ENCODE measurements around the gene PNPT1. TPM values are rescaled to one million over a fixed set of nuclear protein-coding genes. Genes with fewer than 3 reads are reported as not detected.
A peak's percentile ranks its signal among the peaks of the same experiment; 100 is the strongest.

PNPT1 gene
- polyA plus RNA-seq, 3 donors from 2014 or later = 13.1 to 20.5 (median 19.6) TPM

DNA sequence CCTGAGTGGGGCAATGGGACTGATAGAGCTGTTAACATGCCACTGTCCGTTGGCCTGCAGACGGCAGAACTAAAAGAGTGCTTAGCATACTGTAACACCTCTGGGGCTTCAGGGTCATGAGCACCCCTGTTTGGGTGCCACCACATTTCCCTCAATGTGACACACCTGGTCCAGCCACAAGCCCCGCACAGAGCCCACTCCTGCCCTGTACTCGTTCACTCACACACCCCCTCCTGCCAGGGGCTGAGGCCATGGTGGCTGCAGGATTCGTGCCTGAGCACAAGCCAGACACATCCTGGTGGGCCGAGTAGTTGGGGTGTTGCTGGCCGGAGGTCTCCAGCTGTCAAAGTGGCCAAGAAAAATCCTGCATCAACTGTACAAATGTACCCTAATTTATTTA, 71.8 kb downstream of the PNPT1 start:
- no peak overlapping the region for H3K27ac Mint-ChIP-seq
- H3K36me3 Mint-ChIP-seq = no peaks in the 10 kb centered on the region
- H3K4me3 Mint-ChIP-seq = no peak overlapping the region
- DNase-seq = no peak
- no peaks in the 10 kb centered on the region for H3K9me3 Mint-ChIP-seq
- peaks cover 0 to 3% (median 0%) of the 10 kb centered on the region in 3 donors for H3K27me3 Mint-ChIP-seq (ENCODE audit: low read depth in 3 of 3)
- H3K4me1 Mint-ChIP-seq = peaks cover 49% of the 10 kb centered on the region in 2 donors

DNA sequence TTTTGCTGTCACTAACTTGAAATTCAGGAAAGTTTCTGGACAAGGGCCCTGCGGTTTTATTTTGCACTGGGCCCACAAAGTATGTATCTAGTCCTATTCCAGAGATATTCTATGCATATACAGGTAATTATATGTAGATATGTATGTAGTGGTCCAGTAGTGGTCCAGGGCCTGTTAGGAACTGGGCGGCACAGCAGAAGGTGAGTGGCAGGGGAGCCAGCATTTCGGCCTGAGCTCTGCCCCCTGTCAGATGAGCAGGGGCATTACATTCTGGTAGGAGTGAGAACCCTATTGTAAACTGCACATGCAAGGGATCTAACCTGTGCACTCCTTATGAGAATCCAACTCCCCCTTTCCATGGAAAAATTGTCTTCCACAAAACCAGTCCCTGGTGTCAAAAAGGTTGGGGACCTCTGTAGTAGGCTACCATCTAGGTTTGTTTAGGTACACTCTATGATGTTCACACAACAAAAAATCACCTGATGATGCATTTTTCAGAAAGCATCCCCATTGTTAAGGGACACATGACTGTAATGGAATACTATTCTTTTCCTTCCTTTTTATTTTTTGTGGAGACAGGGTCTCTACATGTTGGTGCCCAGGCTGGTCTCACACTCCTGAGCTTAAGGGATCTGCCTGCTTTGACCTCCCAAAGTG, 73.4 kb downstream of the PNPT1 start:
- DNase-seq = no peak
- peaks cover 0 to 7% (median 0%) of the 10 kb centered on the region in 3 donors for H3K27me3 Mint-ChIP-seq (ENCODE audit: low read depth in 3 of 3)
- peaks cover 48 to 60% of the 10 kb centered on the region in 2 donors for H3K4me1 Mint-ChIP-seq
- no peaks in the 10 kb centered on the region for H3K36me3 Mint-ChIP-seq
- H3K9me3 Mint-ChIP-seq = no peaks in the 10 kb centered on the region
- peak overlapping the region in 4 of 6 donors; percentile 61 to 78 (median 74) for H3K27ac Mint-ChIP-seq
- H3K4me3 Mint-ChIP-seq = peak overlapping the region in 3 of 5 donors; percentile 54 to 61 (median 61)

DNA sequence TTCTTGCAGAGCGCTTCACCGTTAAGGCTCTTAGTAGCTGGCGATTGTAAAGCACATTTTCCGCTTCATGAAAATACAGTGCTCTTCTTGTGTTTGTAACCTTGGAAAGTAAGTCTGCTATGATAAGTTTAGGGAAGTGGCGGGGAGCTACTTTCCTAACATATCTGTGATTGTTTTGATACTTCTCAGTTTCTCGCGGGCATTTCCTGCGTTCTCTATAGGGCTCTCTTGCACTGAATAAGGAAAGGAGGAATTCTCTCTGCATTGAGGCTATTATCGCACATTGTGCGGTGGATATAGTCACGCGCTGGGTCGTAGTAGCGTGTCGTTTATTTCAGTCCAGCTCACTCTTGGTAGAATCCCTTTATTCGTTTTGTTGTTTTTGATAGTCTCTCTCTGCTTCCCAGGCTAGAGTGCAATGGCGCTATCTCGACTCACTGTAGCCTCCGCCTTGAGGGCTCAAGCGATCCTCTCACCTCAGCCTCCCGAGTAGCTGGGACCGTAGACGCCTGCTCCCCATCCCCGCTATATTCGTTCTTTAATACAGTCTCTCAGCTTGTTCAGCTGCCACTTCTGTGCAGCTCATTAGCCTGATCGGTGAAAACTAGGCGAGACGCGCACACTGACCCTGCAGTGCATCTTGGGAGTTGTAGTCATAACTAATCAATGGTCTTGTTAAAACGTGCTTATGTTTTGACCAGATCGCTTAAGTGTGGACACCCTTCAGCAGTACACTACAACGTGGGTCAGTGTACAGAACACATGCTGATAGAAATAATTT, 75.2 kb downstream of the PNPT1 start:
- peak; percentile 45 to 50 (median 50) for DNase-seq
- peaks cover 0 to 6% (median 5%) of the 10 kb centered on the region in 3 donors for H3K36me3 Mint-ChIP-seq
- H3K4me3 Mint-ChIP-seq = no peak overlapping the region
- H3K9me3 Mint-ChIP-seq = no peaks in the 10 kb centered on the region
- H3K4me1 Mint-ChIP-seq = peaks cover 48 to 60% of the 10 kb centered on the region in 2 donors
- H3K27ac Mint-ChIP-seq = no peak overlapping the region
- H3K27me3 Mint-ChIP-seq (ENCODE audit: low read depth in 3 of 3) = peaks cover 0 to 6% (median 0%) of the 10 kb centered on the region in 3 donors

DNA sequence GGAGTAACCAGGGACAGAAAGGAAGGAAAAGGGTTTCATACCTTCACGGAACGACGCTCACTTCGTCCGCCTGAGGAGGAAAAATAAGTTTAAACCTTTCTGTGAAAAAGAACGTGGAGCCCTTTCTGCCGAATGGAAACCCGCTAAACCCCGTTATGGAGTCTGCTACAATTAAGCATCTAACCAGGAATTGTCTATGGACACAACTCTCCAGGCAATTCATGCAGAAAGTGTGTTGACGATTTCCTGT, 75.7 kb downstream of the PNPT1 start:
- peaks cover 0 to 6% (median 0%) of the 10 kb centered on the region in 3 donors for H3K27me3 Mint-ChIP-seq (ENCODE audit: low read depth in 3 of 3)
- H3K4me1 Mint-ChIP-seq = peaks cover 48 to 56% of the 10 kb centered on the region in 2 donors
- no peaks in the 10 kb centered on the region for H3K9me3 Mint-ChIP-seq
- H3K4me3 Mint-ChIP-seq = no peak overlapping the region
- peaks cover 0 to 8% (median 5%) of the 10 kb centered on the region in 3 donors for H3K36me3 Mint-ChIP-seq
- no peak for DNase-seq
- no peak overlapping the region for H3K27ac Mint-ChIP-seq

DNA sequence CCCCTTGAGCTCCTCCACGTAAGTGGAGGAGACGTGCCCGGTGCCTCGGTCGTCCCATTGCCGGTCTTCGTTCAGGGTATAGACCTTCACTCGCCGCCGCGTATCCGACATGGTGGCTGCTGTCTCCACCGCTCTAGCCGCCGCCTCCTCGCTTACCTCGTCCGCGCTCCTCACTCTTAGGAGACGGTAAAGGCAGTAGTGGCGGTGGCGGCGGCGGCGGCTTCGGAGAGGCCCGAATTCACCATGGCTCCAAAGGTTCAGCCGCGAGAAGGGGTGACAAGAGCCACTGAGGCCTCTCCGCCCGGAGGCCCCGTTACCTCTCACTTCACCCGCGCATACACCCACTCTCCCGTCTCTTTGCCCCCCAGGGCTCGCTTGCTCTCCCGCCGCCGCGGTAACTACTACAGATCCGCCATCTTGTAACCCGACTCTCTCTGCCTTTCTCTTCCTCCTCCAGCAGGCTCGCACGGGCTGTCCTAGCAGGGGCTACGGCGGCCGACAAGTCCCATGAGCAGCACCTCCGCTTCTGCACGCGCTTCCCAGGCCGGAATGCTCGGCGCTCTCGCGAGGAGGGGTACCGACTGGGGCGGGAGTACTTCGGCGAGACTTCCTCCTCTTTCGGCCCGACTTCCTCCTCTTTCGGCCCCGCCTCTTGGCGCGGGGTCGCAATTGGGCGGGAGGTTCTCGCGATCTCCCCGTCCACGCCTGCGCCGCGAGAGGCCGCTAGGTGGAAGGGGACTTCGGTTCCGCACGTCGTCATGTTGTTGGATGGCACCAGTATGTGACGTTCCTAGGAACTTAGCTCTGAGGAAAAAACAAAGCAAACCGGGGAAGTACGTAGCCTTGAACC, 76.2 kb downstream of the PNPT1 start, which contains the start of gene PPP4R3B:
Gene PPP4R3B (minus strand): TSS at position 448 of the 850 bp plus-strand sequence. CDS start 337 bp downstream, at position 111.
- no peaks in the 10 kb centered on the region for H3K9me3 Mint-ChIP-seq
- no peak within 1 kb of the TSS for H3K4me3 Mint-ChIP-seq
- peak; percentile 99 for DNase-seq
- peaks cover 44 to 51% of the 10 kb centered on the region in 2 donors for H3K4me1 Mint-ChIP-seq
- H3K27me3 Mint-ChIP-seq (ENCODE audit: low read depth in 3 of 3) = peaks cover 0 to 6% (median 0%) of the 10 kb centered on the region in 3 donors
- no peak within 1 kb of the TSS for H3K27ac Mint-ChIP-seq
- H3K36me3 Mint-ChIP-seq = peaks cover 0 to 9% (median 5%) of the 10 kb centered on the region in 3 donors

DNA sequence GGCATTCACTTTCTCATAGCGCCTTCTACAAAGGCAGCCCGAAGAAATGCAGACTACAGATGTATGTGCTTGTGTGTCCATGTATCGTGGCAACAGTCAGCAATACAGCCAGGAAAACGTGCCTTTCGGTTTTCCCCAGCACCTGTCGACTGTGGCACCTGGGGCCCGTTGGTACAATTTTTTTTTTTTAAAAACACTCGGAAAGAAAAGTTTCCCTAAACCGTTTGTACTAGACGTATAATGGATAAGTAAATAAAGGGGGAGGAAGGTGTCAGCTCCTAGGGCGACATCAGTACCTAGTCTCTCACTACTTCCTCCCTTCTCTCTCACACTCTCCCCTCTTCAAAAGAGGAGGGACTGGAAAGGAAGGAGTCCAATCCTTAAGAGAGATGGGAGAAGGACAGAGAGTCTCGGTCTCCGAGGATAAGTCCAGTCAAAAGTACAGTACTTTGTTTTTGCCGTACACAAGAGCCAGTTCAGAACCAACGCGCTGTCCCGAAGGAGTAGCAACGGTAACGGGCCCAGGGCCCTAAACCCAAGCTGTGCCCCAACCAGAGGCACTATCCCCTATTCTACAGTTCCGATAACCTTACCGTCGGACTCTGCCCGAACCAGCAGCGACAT, 77.0 kb downstream of the PNPT1 start:
- no peak overlapping the region for H3K4me3 Mint-ChIP-seq
- DNase-seq = peak; percentile 40 to 44 (median 42)
- no peak overlapping the region for H3K27ac Mint-ChIP-seq
- peaks cover 0 to 6% (median 0%) of the 10 kb centered on the region in 3 donors for H3K27me3 Mint-ChIP-seq (ENCODE audit: low read depth in 3 of 3)
- H3K9me3 Mint-ChIP-seq = no peaks in the 10 kb centered on the region
- H3K4me1 Mint-ChIP-seq = peaks cover 39 to 44% of the 10 kb centered on the region in 2 donors
- H3K36me3 Mint-ChIP-seq = peaks cover 0 to 9% (median 5%) of the 10 kb centered on the region in 3 donors

DNA sequence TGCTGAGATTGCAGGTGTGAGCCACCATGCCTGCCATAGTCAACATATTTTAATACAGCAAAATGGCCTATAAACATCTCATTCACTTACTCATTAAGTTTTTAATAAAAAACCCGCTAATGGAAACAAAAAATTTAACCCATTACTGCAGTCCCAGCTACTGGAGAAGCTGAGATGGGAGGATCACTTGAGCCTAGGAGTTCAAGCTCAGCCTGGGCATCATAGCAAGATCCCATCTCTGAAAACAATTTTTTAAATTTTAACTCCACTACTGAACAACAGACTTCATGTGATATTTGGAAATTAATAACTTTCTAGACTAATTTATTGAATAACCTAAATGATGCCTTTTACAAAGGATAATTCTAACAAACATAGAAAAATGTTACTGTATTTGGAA, 81.6 kb downstream of the PNPT1 start:
- H3K4me3 Mint-ChIP-seq = no peak overlapping the region
- peaks cover 53 to 83% of the 10 kb centered on the region in 2 donors for H3K4me1 Mint-ChIP-seq
- peaks cover 0 to 13% (median 5%) of the 10 kb centered on the region in 3 donors for H3K36me3 Mint-ChIP-seq
- H3K27ac Mint-ChIP-seq = no peak overlapping the region
- no peaks in the 10 kb centered on the region for H3K9me3 Mint-ChIP-seq
- DNase-seq = no peak
- H3K27me3 Mint-ChIP-seq (ENCODE audit: low read depth in 3 of 3) = peaks cover 0 to 6% (median 5%) of the 10 kb centered on the region in 3 donors

DNA sequence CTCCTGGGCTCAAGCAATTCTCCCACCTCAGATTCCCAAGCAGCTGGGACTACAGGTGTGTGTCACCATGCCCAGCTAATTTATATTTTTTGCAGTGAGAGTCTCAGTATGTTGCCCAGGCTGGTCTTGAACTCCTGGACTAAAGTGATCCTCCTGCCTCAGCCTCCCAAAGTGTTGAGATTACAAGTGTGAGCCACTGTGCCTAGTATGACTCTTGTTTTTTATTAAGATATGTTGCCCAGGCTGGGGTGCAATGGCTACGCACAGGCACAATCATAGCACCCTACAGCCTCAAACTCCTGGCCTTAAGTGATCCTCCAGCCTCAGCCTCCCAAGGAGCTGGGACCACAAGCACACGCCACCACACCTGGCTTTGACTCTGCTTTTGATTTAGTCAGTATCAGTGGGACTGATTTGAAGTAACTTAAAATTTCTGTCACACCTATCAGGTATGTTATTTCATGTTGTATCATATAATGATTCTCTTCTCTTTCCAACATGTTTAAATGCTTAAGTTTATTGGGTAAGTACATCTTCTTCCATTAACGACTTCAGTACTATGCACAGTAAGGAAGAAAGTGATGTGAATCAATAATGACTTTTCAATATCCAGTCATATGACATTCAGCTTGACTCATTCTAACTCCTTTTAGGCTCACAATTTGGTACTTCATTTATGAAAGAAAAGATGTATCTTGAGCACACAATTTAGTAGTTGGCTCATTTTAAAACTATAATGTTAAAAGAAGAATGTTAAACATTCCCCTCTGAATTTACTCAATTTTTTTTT, 82.5 kb downstream of the PNPT1 start:
- DNase-seq = no peak
- H3K36me3 Mint-ChIP-seq = peaks cover 0 to 16% (median 5%) of the 10 kb centered on the region in 3 donors
- H3K4me1 Mint-ChIP-seq = peaks cover 50 to 84% of the 10 kb centered on the region in 2 donors
- peak overlapping the region; percentile 8 to 71 (median 32) for H3K27ac Mint-ChIP-seq
- H3K4me3 Mint-ChIP-seq = no peak overlapping the region
- H3K9me3 Mint-ChIP-seq = no peaks in the 10 kb centered on the region
- H3K27me3 Mint-ChIP-seq (ENCODE audit: low read depth in 3 of 3) = peaks cover 0 to 5% (median 1%) of the 10 kb centered on the region in 3 donors

DNA sequence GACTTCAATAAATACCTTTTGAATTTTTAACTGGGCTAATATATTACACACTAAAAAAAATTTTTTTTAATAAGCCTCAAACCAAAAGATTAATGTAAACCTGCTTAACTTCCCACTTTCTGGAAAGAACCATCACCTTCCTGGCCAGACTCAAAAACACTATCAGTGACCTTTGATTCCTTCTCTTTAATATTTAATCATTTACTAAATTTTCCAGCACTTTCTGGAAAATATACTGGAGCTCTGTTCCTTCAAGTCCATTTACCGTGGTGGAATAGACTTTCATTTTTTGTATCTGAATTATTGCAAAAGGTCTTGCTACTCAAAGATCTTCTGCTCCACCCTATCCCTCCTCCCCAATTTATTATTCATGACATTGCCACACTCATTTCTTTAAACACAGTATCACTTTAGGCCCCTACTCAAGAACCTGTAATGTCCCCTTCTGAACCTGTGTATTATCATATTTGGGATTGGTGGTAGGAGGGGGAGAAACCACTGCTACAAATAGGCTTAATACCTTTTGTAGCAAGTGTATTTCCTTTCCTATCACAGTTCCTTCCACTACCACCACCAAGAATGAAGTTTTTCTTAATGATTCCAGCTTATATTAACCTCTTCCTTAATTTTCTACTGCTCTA, 83.6 kb downstream of the PNPT1 start:
- Mint-ChIP-seq H3K27me3 (ENCODE audit: low read depth in 3 of 3) (peaks cover 0 to 5% (median 0%) of the 10 kb centered on the region in 3 donors), H3K9me3 (no peaks in the 10 kb centered on the region), H3K36me3 (peaks cover 0 to 16% (median 5%) of the 10 kb centered on the region in 3 donors), H3K4me3 (no peak overlapping the region), H3K27ac (peak overlapping the region in 5 of 6 donors; percentile 8 to 71 (median 59)), H3K4me1 (peaks cover 47 to 84% of the 10 kb centered on the region in 2 donors)
- no peak for DNase-seq

DNA sequence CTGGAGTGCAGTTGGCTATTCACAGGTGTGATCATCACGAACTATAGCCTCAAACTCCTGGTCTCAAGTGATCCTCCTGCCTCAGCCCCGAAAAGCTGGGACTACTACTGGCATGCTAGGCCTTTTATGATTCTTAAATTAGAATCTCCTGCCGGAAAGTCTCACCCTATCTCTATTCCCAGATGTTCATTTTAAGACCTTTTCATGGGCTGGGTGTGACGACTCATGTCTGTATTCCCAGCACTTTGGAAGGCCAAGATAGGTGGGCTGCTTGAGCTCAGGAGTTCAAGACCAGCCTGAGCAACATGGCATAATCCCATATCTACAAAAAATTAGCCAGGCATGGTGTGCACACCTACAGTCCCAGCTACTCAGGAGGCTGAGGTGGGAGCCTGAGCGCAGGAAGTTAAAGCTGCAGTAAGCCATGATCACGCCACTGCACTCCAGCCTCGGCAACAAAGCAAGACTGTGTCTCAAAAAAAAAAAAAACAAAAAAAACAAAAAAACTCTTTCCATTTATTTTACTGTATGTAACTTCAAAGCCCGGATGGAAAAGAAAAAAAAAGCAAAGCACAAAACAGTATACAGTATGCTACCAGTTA, 84.3 kb downstream of the PNPT1 start:
- Mint-ChIP-seq H3K4me3 (no peak overlapping the region), H3K9me3 (no peaks in the 10 kb centered on the region), H3K27ac (peak overlapping the region in 1 of 6 donors; percentile 13)

DNA sequence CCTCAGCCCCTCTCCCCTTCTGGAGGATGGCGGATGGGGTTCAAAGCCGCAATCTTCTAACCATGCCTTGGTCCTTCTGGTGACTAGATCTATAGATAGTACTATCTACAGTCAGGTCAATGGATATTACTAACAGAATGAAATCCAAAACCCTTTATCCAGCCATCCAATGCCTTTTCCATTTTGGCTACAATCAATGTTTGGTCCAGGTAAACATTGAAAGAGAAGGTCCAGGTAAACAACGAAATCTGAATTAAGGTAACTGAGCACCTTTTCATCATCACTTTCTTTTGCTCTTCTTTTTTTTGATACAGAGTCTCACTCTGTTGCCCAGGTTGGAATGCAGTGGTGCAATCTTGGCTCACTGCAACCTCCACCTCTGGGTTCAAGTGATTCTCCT, 85.9 kb downstream of the PNPT1 start:
- no peak overlapping the region for H3K27ac Mint-ChIP-seq
- peaks cover 0 to 7% (median 0%) of the 10 kb centered on the region in 3 donors for H3K36me3 Mint-ChIP-seq
- DNase-seq = no peak
- H3K4me1 Mint-ChIP-seq = peaks cover 49 to 82% of the 10 kb centered on the region in 2 donors
- peaks cover 0 to 5% (median 0%) of the 10 kb centered on the region in 3 donors for H3K27me3 Mint-ChIP-seq (ENCODE audit: low read depth in 3 of 3)
- no peaks in the 10 kb centered on the region for H3K9me3 Mint-ChIP-seq
- H3K4me3 Mint-ChIP-seq = no peak overlapping the region

More for the DNA sequence above, 84.3 kb downstream of the PNPT1 start:
- DNase-seq = no peak
- Mint-ChIP-seq H3K27me3 (ENCODE audit: low read depth in 3 of 3) (peaks cover 0 to 5% (median 0%) of the 10 kb centered on the region in 3 donors), H3K4me1 (peaks cover 53 to 83% of the 10 kb centered on the region in 2 donors), H3K36me3 (peaks cover 0 to 13% (median 3%) of the 10 kb centered on the region in 3 donors)
